GM19025 (cell line): ENCODE results near the gene CACNA2D1.

Experiments
- ATAC-seq: cut with Tn5 transposase; IDR thresholded peaks from one replicate; pipeline ENCODE4 v1.9.1; 2021; ENCODE audit warnings: mild to moderate bottlenecking, low read depth, moderate library complexity; ENCODE audit not compliant: unreplicated experiment

Gene CACNA2D1

DNA sequence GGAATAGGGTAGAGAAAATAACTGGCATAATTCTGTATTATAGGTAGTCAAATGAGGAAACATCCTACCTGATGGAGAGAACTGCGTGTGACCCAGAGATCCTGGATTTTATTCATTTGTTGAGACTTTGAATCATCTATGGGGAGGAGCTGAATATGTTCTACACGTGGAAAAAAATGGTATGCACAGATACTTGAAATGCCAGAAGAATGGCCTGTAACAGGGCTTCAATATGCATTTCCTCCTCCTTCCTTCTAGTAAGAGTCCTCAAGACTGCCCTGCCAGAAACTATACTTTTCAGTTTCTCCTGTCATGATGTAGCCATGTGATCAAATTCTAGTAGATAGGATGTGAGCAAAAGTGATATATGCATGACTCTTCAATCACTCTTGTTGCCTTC lies 372.1 kb downstream of the CACNA2D1 start:
- no peak for ATAC-seq

DNA sequence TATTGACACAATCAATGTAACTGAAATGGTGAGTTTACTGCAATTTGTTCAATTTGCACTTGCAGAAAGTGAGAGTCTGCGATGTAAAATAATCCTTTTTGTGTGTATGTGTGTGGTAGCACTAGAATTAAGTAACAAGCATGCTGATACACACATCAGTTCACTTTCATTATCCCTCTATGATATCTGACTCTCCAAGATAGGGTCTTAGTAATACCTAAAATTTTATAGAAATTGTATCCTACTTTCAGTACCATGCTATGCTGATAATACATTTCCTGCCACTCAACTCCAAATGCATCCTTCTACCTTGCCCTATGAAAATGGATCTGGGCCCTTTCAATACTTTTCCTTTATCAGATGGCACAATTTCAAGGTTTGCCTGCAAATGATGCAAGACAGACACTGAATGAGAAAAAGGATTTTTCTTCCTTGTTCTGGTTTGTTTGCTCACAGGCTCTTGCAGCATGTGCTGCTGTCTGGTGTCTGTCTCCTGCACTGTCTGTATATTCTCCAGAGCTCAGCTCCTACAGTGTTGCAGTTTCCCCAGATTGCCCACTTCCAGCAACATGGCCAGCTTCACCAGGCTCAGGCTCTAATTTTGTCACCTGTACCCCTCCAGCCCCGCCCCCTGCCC lies 375.8 kb downstream of the CACNA2D1 start:
- ATAC-seq = no peak

DNA sequence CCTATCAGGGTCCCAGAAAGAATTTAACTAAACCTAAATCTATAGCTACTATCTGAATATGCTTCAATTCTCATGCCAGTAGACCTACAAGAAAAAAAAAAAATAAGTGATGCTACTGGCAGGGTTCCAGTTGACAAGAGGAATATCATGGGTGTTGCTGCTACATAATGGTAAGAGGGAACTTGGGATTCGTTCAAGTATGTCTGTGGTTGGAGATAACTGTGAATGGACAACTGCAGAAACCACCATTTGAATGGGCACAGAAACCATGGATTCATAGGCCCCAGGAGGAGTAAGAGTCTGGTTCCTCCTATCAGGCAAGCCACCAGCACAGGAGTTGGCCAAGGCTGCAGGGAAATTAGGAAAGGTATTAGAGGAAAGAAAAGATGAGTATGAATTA lies 386.1 kb downstream of the CACNA2D1 start:
- ATAC-seq = no peak

DNA sequence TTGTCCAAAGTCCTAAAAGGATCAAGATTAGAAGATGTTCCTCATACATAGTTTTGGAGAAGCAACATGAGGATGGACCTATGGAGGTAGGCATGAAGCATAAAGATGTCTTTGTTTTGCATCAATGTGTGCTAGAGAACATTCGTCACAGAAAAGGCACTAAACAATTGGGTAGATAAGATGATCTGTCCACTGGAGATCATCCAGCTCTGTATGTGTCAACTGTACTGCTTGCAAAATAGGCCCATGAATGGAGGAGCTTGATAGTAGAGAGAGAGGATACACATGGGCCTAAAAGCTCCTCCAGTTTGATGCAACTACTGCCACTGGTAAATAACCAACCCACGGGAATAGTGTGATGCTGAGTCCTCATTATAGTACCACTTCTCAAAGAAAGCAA lies 387.3 kb downstream of the CACNA2D1 start:
- ATAC-seq = no peak

DNA sequence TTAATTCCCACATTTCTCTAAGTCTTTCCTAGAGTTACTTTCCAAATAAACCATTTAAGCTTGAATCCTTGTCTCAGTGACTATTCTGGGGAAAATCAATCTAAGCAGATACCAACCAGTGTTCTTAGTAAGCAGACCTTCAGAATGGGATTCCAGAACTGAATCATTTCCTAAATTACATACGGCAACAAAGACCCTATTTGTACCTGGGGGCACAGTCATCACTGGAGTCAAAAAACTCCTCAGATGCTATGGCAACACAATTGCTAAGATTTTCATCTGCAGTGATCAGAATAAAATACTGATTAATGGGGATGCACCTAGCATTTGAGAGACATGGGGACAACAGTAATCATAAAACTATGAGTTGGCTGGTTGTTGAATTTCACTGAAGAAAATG lies 389.0 kb downstream of the CACNA2D1 start:
- no peak for ATAC-seq

DNA sequence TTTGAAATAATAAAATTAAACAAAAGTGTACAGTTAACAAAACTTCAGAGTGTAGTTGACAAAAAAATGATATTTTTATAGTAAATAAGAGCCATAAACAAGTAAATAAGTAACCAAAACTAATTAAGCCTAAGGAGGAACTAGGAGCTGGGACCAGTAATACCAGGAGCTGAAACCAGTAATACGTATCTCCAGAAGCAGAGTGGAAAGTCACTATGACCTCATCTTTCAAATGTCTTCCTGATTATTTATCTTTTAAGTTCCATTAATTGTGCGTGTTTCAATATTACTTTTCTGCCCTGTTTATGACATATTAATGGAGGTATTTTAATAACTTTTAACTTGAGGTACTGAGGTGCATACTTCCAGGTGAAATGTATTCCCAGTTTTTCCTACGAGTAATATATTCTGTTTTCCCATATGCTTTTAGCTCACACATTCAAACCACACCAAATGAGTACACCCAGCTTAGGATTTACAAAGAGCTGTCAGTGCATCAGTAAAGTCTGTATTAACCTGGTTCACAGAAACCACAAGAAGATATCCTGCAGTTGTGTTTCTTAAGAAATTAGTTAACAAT lies 390.0 kb downstream of the CACNA2D1 start:
- no peak for ATAC-seq

DNA sequence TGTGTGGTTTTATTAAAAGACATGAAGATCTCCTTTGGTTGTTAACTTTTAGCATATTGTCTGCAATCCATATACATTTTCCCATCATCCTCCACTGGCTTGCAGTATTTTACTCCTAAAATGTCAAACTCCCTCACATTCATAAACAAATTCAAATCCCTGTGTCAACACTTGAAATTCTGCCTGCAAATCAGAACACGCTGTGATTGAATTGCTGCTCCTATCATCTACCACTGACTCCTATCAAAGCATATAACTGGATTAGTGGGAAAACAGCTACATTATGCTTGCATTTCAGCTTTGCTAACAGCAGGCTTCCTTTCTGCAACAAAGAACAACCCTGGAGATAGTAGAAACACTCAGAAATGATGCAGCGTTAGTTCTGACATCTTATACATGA lies 392.0 kb downstream of the CACNA2D1 start:
- no peak for ATAC-seq

DNA sequence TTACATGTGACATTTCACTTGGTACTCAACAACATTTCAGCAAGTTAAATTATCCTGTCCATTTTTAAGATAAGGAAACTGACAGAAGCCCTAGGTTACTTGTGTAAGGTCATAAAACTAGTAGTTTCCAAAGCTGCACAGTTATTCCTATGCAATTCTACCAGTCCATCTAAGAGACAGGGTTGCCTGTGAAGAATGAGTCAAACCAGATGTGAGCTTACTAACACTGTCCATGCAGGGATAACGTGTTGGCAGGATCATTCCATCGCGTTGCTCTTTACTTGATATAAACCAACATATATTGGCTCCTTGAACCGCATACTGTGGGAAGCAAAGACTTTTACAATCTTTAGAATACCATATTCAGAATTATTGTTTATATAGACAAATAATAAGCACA lies 392.8 kb downstream of the CACNA2D1 start:
- no peak for ATAC-seq

DNA sequence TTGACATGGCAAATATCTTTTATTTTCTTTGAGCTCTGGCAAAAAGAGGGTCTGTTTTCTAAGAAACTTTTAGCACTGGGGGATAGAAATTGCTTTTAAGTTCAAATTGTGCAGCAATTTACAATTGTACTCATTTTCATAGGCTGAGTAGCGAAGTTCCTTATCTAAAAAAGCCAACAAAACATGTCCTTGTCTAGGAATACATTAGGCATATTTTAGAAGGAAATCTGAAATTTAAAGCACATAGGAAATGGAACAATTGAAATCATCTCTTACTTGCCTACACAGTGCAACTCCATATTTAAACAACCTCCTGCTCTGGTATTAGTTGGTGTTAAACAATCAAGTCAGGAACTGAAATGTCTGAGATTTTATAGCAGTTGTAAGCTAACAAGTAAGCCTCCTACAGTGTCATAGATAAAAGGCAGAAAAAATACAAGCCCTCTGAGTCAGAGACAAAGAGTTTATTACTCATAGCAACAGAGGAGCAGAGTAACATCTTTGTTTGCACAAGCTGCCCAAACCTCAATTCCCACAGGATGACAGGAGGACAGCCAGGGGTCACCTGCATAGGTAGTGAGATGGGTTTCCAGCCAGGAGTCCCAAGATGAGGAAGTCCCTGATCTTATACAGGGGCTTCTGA lies 393.6 kb downstream of the CACNA2D1 start:
- ATAC-seq = no peak

DNA sequence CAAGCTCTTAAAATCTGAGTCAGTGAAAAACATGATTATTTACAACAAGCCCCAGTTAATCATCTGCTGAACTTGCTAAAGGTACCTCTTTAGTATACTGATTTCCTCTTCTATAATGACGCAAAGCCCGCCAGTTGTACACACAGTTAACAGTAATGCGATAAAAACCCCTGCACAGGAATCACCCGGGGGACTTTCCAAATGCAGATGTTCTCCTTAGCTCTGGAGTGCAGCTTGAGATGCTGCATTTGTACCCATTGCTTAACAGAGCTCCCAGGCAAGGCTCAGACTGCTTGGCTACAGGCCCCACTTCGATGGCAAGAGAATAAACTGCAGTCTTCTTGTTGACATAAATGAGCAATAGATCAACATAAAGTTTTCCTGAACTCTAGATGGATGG lies 394.1 kb downstream of the CACNA2D1 start:
- ATAC-seq = peak; percentile 69

DNA sequence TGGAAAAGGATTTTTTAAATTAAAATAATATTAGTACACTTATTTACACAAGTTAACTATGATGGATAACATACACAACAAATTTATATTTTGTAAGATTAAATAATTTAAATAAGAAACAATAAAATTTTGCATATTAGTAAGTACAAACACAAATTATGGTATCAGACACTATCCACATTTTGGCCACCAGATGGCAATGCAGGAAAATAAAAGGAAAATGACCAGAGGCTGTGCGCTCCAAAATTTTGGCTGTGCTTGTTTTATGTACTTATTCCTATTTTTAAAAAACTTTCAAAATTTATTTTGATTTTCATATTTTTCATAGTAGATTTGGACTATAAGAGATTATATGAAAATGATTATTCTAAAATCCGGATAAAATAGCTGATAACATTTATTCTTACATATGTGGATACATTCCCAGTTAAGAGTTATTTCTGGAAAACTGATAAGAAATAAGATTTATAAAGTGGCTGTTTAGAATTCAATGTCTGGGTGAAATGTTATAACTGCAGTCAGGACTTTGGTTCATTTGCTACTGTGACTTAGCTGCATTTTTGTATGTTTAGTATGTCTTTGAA lies 399.0 kb downstream of the CACNA2D1 start:
- ATAC-seq = no peak

DNA sequence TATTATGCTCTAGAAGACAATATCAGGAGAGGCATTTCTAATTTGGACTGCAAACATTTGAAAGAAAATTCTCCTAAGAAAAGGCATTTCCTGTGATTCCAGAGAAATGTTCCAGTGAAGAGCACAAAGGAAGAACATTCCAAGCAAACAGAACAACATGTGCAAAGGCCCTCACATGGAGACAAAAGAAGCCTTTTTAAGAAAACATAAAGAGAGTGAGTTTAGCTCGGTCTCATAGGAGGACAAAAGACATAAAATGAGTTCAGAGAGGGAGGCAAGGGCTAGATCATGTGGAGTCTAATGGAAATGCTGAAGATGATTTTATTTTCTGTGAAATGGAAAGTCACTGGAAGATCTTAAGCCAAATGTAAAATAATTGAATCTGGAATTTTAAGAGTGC lies 404.0 kb downstream of the CACNA2D1 start:
- no peak for ATAC-seq

DNA sequence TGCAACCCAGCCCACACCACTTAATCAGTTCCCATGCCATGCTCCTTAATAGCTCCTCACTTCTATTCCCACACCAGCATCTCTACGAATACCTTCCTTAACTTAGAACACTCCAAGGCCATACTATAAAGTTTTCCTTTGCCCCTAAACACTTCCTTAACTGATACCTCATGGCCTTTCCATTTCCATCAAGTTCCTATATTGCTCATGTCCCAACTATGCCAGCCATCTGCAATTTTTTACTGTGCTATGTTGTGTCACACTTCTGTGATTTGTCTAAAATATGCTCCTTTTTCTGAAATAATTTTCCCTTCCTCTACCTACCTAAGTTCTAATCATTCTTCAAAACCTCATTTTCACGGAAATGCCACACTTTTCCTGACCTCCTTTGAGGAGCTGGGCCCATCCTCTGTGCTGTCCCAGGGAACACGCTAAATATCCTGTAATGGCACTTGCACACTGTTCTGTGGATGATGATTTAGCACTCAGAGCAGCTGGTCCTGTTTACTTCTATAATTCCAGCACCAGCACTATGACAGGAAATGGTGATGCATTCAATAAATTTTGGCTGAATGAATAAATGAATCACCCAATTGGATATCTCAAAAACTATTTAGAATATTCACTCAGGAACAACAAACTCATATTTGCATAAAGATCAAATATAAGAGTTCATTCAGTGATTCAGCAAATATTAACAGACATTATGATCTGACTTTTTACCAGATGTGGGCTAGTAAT lies 407.3 kb downstream of the CACNA2D1 start:
- no peak for ATAC-seq

DNA sequence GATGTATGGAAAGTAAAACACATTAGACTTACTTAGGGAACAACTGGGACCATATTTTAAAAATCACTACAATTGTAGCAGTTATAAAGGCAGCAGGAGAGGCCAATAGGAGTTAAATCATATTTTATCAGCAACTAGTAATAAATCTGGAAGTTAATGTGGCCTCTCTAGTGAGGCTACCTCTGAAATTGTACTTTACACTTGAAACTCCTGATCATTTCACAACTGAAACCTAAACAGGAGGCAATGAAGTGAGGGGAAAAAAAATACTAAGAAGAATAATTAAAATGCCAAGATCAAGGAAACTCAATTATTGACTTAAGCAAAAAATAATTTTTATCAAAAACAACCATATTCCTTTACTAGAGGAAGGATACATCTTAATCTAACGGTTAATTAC lies 408.1 kb downstream of the CACNA2D1 start:
- no peak for ATAC-seq

DNA sequence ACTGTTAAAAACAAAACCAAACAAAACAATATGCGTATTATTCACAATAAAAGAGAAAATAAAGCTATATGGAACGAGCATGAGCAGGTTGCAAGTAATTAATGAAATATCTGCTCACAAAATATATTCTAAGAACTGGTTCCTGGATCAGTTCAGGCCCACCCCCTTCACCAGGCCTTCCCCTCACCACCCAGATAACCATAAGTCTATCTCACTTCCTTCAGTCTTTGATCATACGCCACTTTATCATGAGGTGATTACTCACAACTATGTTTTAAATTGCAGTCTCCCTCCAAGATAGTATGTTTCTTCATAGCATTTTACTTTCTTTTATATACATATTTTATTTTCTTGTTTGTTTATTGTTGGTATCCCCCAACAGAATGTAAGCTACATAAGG lies 410.7 kb downstream of the CACNA2D1 start:
- ATAC-seq = no peak

DNA sequence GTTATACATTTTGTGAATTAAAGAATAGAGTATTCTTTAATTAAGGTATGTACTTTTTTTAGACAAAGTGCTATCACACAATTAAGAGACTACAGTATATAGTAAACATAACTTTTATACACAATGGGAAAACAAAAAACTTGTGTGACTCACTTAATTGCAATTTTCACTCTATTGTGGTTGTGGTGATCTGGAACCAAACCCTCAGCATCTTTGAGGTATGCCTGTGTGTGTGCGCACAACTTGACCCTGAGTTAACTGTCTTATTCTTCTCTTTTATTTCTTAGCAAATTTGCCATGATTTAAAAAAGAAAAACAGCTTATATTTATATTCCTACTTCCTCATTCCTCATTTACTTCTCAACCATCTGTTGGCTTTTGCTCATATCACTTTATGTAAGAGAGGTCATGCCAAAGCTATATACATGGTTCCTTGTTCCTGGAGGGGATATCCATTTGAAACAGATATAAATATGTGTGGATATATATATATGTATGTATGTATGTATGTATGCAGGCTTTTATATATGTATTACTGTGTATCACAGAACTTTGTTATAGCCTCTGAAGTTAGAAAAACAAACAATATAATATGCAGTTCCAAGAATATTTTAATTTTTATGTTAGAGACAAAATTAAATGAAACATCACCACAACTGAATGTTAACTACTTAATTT lies 414.2 kb downstream of the CACNA2D1 start:
- ATAC-seq = no peak

DNA sequence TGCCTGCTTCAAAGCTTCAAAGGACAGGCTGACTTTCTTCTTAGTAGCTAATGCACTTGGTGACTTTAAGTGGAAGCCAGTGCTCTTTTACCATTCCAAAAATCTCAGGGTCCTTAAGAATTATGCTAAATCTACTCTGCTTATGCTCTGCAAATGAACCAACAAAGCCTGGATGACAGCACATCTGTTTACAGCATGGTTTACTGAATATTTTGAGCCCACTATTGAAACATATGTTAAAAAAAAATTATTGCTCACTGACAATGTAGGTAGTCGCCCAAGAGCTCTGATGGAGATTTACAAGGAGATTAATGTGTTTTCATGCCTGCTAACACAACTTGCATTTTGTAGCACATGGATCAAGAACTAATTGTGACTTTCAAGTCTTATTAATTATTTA lies 415.5 kb downstream of the CACNA2D1 start:
- ATAC-seq = no peak

DNA sequence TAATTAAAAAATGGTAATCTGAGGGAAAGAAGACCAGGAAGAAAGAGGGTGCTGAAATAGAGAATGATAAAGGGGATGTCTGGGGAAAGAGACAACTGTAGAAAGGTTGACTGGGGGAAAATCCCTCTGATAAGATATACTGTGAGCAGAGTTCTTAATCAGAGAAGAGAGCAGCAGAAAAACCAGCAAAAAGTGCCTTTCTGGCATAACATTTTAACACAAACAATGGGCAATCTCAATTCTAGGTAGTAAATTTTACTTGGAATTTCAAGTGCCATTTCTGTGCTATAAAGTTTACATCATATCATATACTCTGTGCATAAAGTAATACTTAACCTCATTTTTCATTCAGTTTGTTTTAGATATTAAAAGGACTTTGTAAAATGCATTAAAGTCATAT lies 421.9 kb downstream of the CACNA2D1 start:
- no peak for ATAC-seq

DNA sequence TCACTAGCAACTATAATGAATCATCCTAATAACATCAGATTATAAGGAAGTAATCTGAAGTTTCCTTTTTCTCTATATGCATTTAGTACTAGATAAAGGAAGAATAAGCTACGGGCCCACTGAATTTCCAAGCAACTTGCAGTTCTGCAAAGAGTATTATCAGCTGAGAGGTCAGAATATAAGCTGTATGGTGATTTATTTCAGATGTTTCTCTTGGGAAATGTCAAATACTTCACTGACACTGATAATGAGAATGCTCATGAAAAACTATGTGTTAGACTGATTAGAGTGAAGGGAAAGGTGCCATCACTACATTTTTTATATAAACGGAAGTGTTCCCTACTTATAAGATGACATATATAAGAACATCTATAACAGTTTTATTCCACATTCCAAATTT lies 422.5 kb downstream of the CACNA2D1 start:
- no peak for ATAC-seq

DNA sequence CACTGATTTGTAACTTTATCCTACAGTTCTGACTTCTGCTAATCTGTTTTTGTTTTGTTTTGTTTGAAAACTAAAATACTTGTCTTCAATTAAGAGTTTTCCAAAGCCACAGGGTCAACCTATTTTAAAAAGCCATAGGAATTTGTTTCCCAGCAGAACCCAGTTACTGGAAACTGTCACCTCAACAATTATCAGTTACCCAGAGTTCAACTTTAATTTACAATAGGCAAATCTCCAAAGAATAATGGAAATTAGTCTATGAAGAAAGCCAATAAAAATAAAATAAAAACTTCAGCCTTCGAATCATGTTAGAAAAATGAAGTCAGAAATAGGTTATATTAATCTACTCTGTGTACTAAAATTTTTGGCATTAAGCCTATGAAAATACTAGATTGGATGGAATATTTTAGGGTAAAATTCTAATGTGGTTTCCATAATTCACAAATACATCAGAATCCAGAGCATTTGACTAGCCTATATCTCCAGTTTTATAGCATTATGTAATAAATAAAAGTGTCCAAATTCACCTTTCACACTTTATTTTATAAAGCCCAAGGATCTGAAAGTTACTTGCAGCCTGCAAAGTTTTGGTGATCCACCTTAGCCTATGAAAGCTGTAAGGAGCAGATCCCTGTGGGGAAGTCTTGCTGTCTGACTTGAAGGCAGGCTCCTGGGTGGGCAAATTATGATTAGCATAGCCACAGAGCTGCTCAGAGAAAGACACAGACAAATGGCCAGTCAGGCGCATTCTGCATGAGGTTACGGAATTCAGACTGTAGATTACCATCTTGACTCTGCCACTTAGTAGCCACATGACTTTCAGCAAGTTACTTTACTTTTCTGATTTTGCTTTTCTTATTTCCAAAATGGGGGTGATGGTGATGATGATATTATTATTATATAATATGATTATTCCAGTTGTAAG lies 423.8 kb downstream of the CACNA2D1 start:
- no peak for ATAC-seq
